Mesothelial cell of epicardium (in vitro differentiated cells): ENCODE results near the gene MTMR10. TPM values are rescaled to one million over a fixed set of nuclear protein-coding genes. Genes with fewer than 3 reads are reported as not detected.

Source experiments
- DNase-seq, 2 experiments: peaks; one replicate each; pipeline ENCODE4 v3.0.0; 2021; ENCODE audit warnings: low spot score in 2 of 2; ENCODE audit not compliant: unreplicated experiment in 2 of 2
- H3K27ac Mint-ChIP-seq: 2 replicates; pipeline ENCODE4 v1.8.0; 2021; ENCODE audit warnings: mixed read lengths
- H3K27me3 Mint-ChIP-seq: 2 replicates; pipeline ENCODE4 v1.8.0; 2021; ENCODE audit warnings: low read depth, mixed read lengths
- H3K36me3 Mint-ChIP-seq: 2 replicates; pipeline ENCODE4 v1.8.0; 2021; ENCODE audit warnings: mixed read lengths
- H3K4me1 Mint-ChIP-seq: 2 replicates; pipeline ENCODE4 v1.8.0; 2021; ENCODE audit warnings: mixed read lengths
- H3K4me3 Mint-ChIP-seq: 2 replicates; pipeline ENCODE4 v1.8.0; 2021; ENCODE audit warnings: mild to moderate bottlenecking, moderate library complexity, mixed read lengths
- H3K9me3 Mint-ChIP-seq: 2 replicates; pipeline ENCODE4 v1.8.0; 2021; ENCODE audit warnings: mixed read lengths
- CTCF ChIP-seq: fragments of 200-600 bp; sonication (generic); IDR thresholded peaks from one replicate; pipeline ENCODE4 v1.5.0; 2021; ENCODE audit warnings: antibody characterized with exemption; ENCODE audit not compliant: unreplicated experiment
- total RNA-seq: library from RNA; stranded (reverse); gene quantifications from 3 replicates; pipeline ENCODE4 v1.2.1, GENCODE V29; 2021

Gene MTMR10
- total RNA-seq, 1 donor from 2014 or later, result 24.7 TPM

- peaks cover 47% of the 10 kb centered on the region for H3K36me3 Mint-ChIP-seq
Measured at GRCh38 chr15:30941520-30941919, 49.9 kb downstream of the MTMR10 start.

GRCh38 chr15:30940359-30940758, 51.1 kb downstream of the MTMR10 start:
- no peak overlapping the region for H3K4me3 Mint-ChIP-seq
- no peak for TF ChIP-seq CTCF
- H3K4me1 Mint-ChIP-seq, result no peaks in the 10 kb centered on the region
- H3K9me3 Mint-ChIP-seq, result no peaks in the 10 kb centered on the region
- DNase-seq, result no peak
- H3K36me3 Mint-ChIP-seq, result peaks cover 46% of the 10 kb centered on the region
- H3K27ac Mint-ChIP-seq, result no peak overlapping the region
- H3K27me3 Mint-ChIP-seq, result no peaks in the 10 kb centered on the region

More at GRCh38 chr15:30941520-30941919, 49.9 kb downstream of the MTMR10 start:
- no peak for TF ChIP-seq CTCF
- H3K4me1 Mint-ChIP-seq, result no peaks in the 10 kb centered on the region
- no peak overlapping the region for H3K4me3 Mint-ChIP-seq
- DNase-seq, result no peak
- H3K27ac Mint-ChIP-seq, result peak overlapping the region; percentile 48
- H3K27me3 Mint-ChIP-seq, result no peaks in the 10 kb centered on the region
- H3K9me3 Mint-ChIP-seq, result no peaks in the 10 kb centered on the region

- Mint-ChIP-seq H3K27ac (no peak overlapping the region), H3K36me3 (peaks cover 39% of the 10 kb centered on the region), H3K27me3 (no peaks in the 10 kb centered on the region), H3K4me3 (no peak overlapping the region), H3K9me3 (no peaks in the 10 kb centered on the region), H3K4me1 (no peaks in the 10 kb centered on the region)
- DNase-seq, result no peak
- no peak for TF ChIP-seq CTCF
Measured at GRCh38 chr15:30939161-30939560, 52.3 kb downstream of the MTMR10 start.

DNA sequence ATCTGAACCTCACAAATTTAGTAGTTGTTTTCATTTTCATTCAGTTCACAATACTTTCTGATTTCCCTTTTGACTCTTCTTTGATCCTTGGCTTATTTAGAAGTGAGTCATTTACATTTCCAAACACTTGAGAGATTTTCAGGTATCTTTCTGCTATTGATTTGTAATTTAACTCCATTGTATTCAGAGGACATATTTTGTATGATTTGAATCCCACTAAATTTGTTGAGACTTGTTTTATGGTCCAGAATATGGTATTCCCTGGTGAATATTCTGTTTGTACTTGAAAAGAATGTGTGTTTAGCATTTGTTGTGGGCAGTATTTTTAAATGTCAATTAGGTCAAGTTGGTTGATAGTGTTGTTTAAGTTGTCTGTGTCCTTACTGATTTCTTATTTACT, 58.1 kb downstream of the MTMR10 start:
- Mint-ChIP-seq H3K9me3 (no peaks in the 10 kb centered on the region), H3K27ac (no peak overlapping the region), H3K4me3 (no peak overlapping the region), H3K27me3 (no peaks in the 10 kb centered on the region), H3K36me3 (peaks cover 44% of the 10 kb centered on the region), H3K4me1 (no peaks in the 10 kb centered on the region)
- TF ChIP-seq CTCF, result no peak
- no peak for DNase-seq

DNA sequence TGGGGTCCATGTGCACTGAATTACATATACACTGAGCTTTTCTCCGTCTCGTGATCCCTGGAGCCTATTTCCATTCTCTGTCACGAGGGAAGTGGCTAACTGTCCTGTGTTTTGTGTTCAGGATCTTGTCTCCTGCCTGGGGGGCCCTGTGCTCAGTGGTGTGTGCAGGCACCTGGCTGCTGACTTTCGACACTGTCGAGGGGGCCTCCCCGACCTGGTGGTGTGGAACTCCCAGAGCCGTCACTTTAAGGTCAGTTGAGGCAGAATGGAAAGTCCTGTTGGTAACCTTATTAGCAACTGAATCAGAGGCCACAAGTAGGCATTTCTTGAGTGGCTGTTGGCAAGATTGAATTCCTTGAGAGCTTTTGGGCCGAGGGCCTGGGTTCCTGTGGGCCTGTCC, 61.0 kb downstream of the MTMR10 start:
- H3K27me3 Mint-ChIP-seq, result no peaks in the 10 kb centered on the region
- no peaks in the 10 kb centered on the region for H3K9me3 Mint-ChIP-seq
- H3K27ac Mint-ChIP-seq, result no peak overlapping the region
- H3K36me3 Mint-ChIP-seq, result peaks cover 38% of the 10 kb centered on the region
- H3K4me1 Mint-ChIP-seq, result no peaks in the 10 kb centered on the region
- DNase-seq, result no peak
- no peak for TF ChIP-seq CTCF
- H3K4me3 Mint-ChIP-seq, result no peak overlapping the region

DNA sequence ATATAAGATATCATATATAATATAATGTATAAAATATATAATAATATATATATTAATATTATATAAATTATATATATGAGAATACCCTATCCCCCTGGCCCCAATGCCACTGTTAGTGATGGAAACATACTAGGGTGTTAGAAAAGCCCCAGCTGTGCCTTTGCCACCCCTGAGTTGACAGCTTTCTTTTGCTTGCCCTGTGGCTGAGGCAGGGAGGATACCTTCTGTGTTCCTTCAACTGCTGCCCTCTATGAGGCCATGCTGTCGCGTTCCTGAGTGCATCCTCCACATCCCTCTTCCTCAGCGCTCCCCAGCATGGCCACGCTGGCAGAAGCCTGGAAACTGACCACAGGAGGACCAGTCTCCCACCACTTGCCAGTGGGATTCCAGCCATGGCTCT, 61.4 kb downstream of the MTMR10 start:
- Mint-ChIP-seq H3K27me3 (no peaks in the 10 kb centered on the region), H3K27ac (no peak overlapping the region), H3K4me1 (no peaks in the 10 kb centered on the region), H3K9me3 (no peaks in the 10 kb centered on the region), H3K4me3 (no peak overlapping the region), H3K36me3 (peaks cover 38% of the 10 kb centered on the region)
- no peak for DNase-seq
- TF ChIP-seq CTCF, result no peak
